Measurements from ENCODE around the gene CSNK1G1. TPM values are rescaled to one million over a fixed set of nuclear protein-coding genes. Genes with fewer than 3 reads are reported as not detected.

CSNK1G1 gene
- total RNA-seq, 1 donor from 2014 or later = 27.7 TPM

DNA sequence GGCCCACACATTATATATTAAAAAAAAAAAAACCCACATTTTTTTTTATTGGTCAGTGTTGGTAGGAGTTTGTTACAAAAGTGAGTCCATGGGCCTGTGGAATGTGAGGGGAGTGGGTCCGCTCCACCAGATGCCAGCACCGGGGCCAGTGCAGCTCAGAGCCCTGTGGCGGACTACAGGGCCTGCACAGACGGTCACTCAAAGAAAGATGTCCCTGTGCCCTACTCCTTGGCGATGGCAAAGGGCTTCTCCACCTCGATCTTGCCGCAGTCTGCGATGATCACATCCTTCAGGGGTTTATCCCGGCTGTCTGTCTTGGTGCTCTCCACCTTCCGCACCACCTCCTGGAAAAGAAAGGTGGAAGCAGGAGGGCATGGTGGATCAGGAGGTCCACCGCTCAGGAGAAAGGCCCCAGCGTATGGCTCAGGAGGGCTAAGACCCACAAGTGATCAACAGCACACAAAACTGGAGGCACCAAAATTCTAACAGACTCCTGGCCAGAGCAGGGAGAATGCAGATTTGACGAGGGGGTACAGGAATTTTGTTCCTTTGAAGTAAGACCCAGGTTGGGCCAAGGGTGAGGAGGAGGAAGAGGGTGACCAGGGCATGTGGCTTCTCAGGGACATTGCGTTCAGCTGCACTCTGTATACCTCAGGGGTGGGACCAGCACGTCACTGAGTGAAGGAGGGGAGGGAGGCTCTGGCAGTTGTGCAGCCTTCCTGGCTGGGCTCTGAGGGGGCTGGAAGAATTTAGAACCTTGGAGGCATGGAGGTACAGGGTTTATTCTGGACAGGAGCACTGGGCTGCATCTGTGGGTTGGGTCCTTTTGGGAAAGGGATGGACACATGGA is 199.9 kb downstream of the CSNK1G1 start:
- H3K27ac Mint-ChIP-seq = no peak overlapping the region
- peaks cover 24% of the 10 kb centered on the region for H3K36me3 Mint-ChIP-seq (ENCODE audit: insufficient read depth)

DNA sequence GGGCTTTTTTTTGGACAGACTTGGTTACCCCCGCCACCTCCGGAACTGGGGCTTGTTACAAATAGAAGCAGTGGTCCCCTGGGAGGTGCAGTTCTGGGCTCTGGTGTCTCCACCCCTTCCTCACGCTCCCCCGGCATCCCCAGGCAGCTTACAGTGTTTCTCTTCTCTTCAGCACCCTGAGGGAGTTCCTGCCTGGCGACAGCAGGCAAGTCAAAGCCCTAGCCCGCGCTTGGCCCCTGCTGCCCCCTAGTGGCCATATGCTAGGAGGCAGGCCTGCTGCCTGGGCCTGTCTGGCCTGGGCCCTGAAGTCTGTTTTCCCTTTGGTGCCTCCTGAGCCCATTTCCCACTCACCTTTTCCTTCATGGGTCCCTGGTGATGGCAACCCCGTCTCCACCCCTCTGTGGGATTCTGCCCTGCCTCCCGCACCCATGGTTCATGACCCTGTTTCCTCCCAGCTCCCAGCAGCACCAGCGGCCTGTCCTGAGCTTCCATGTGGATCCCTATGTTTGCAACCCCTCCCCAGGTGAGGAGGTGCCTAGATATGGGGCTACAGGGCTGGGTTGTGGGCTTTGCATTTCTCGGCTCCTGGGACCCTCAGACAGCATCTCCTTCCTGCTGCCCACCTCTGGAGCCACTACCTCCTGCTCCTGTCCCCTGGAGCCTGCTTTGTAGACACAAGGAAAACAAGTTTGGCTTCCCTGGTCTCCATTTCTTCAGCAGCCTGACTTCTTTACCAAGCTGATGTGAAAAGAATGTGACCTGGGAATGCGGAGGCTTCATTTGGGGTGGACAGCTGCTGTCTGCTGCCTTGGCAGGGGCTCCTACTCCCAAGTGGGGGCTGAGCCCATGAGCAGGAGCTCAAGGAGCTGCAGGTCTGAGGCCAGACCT is 202.2 kb downstream of the CSNK1G1 start:
- Mint-ChIP-seq H3K9me3 (ENCODE audit: low read depth) (no peaks in the 10 kb centered on the region), H3K27me3 (peaks cover 26% of the 10 kb centered on the region), H3K27ac (peak overlapping the region; percentile 83), H3K4me1 (ENCODE audit: low read depth) (peaks cover 10% of the 10 kb centered on the region), H3K36me3 (ENCODE audit: insufficient read depth) (peaks cover 14% of the 10 kb centered on the region), H3K4me3 (ENCODE audit: low read depth) (peak overlapping the region; percentile 68)
- DNase-seq (ENCODE audit: low spot score, unreplicated experiment) = peak; percentile 95
- TF ChIP-seq, protein P1, sequence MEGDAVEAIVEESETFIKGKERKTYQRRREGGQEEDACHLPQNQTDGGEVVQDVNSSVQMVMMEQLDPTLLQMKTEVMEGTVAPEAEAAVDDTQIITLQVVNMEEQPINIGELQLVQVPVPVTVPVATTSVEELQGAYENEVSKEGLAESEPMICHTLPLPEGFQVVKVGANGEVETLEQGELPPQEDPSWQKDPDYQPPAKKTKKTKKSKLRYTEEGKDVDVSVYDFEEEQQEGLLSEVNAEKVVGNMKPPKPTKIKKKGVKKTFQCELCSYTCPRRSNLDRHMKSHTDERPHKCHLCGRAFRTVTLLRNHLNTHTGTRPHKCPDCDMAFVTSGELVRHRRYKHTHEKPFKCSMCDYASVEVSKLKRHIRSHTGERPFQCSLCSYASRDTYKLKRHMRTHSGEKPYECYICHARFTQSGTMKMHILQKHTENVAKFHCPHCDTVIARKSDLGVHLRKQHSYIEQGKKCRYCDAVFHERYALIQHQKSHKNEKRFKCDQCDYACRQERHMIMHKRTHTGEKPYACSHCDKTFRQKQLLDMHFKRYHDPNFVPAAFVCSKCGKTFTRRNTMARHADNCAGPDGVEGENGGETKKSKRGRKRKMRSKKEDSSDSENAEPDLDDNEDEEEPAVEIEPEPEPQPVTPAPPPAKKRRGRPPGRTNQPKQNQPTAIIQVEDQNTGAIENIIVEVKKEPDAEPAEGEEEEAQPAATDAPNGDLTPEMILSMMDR (IDR thresholded peaks at IDR 0.05; ENCODE audit: unreplicated experiment) = peak; percentile 97

More for the DNA sequence above, 199.9 kb downstream of the CSNK1G1 start:
- Mint-ChIP-seq H3K4me1 (ENCODE audit: low read depth) (peaks cover 16% of the 10 kb centered on the region), H3K9me3 (ENCODE audit: low read depth) (no peaks in the 10 kb centered on the region), H3K4me3 (ENCODE audit: low read depth) (no peak overlapping the region), H3K27me3 (peaks cover 13% of the 10 kb centered on the region)
- no peak for DNase-seq (ENCODE audit: low spot score, unreplicated experiment)
- TF ChIP-seq, protein P1 (IDR thresholded peaks at IDR 0.05; ENCODE audit: unreplicated experiment) = no peak

DNA sequence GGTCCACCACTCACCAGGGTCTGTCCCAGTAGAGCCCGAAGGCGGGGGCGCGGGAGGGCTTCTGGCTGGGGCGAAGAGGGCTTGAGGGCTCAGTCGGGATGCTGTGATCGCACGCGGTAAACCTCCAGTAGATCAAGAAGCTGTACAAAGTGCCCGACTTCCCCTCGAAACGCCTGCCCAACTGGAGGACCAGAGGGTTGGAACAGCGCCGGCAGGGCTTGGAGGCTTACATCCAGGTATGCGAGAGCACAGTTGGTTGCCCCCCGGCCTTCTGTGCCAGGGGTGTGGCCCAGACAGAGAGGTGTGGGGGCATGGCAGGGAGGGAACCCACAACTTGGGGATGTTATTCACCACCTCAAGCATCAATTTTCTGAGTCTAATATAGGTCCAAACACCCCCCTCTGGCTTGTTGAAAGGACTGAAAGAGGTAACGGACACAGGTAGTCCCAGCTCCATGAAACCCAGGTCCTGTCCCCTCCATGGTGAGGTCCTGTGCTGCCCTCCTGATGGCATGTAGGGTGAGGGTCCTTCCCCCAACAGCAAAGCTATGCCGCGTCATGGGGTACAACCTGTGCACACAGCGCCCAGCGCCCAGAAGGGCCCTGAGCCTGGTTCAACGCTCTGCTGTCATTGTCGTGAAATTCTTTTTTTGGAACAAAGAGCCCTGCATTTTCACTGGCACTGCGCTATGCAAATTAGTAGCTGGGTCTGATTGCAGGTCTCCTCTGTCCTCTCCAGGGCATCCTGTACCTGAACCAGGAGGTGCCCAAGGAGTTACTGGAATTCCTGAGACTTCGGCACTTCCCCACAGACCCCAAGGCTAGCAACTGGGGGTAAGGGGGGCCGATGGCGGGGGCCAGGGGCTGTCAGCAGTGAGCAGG is 203.2 kb downstream of the CSNK1G1 start:
- peaks cover 26% of the 10 kb centered on the region for H3K27me3 Mint-ChIP-seq
- TF ChIP-seq, protein P1 (IDR thresholded peaks at IDR 0.05; ENCODE audit: unreplicated experiment) = no peak
- DNase-seq (ENCODE audit: low spot score, unreplicated experiment) = no peak
- H3K4me1 Mint-ChIP-seq (ENCODE audit: low read depth) = peaks cover 10% of the 10 kb centered on the region
- peaks cover 8% of the 10 kb centered on the region for H3K36me3 Mint-ChIP-seq (ENCODE audit: insufficient read depth)
- H3K27ac Mint-ChIP-seq = peak overlapping the region; percentile 16
- peak overlapping the region; percentile 52 for H3K4me3 Mint-ChIP-seq (ENCODE audit: low read depth)
- H3K9me3 Mint-ChIP-seq (ENCODE audit: low read depth) = no peaks in the 10 kb centered on the region

DNA sequence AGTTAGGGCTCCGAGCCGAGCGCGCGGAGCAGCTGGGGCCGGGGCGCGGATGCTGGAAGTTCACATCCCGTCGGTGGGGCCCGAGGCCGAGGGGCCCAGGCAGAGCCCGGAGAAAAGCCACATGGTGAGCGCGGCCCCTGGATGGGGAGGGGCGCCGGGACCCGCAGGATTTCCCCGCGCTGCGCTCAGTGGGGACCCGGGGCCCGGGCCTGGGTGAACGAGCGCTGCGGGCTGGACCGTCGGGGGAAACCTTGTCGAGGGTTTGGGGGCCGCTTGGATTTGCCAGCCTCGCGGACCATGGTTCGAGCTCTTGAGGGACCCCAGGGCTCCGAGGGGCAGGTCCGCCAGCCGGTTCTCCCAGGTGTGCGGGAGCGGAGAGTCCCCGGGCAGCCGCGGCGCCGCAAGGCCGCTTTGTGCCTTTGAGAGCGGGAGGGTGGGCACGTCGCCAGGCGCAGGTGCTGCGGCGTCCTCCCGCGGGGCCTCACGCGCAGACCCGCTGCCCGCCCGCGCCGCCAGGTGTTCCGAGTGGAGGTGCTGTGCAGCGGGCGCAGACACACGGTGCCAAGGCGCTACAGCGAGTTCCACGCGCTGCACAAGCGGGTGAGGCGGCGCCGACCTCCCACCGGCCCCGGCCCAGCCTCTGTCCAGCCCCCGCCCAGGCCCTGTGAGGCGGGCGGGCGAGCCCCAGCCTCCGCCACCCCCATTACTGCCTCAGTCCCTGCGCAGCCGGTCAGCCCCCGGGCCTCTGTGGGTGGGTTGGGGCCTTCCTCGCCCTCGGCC is 204.1 kb downstream of the CSNK1G1 start, which contains the start of gene SNX22:
TSS of gene SNX22 (plus strand) at position 5 of the 780 bp plus-strand sequence. CDS start at position 50, 45 bp downstream.
- H3K27ac Mint-ChIP-seq = peak within 1 kb of the TSS; percentile 16
- peaks cover 5% of the 10 kb centered on the region for H3K36me3 Mint-ChIP-seq (ENCODE audit: insufficient read depth)
- no peaks in the 10 kb centered on the region for H3K9me3 Mint-ChIP-seq (ENCODE audit: low read depth)
- DNase-seq (ENCODE audit: low spot score, unreplicated experiment) = peak; percentile 25
- peak within 1 kb of the TSS; percentile 72 for H3K4me3 Mint-ChIP-seq (ENCODE audit: low read depth)
- peaks cover 13% of the 10 kb centered on the region for H3K4me1 Mint-ChIP-seq (ENCODE audit: low read depth)
- TF ChIP-seq, protein P1 (IDR thresholded peaks at IDR 0.05; ENCODE audit: unreplicated experiment) = no peak
- H3K27me3 Mint-ChIP-seq = peaks cover 26% of the 10 kb centered on the region
